Occipital lobe (tissue), 2 donors: ENCODE results near the gene ZFP91. TPM values are rescaled to one million over a fixed set of nuclear protein-coding genes. Genes with fewer than 3 reads are reported as not detected.

Experiments used
- DNase-seq: peaks from one replicate; lab custom pipeline; 2025; lab: John Stamatoyannopoulos, UW
- total RNA-seq: library from RNA; depleted of rRNA; stranded (reverse); fragments of >200 nt; gene quantifications from one replicate; pipeline ENCODE4 v1.2.3, GENCODE V29; 2014

The ZFP91 gene
- total RNA-seq, 1 donor from 2014 or later, result 56.0 TPM

GRCh38 chr11:58628446-58628845, 49.6 kb downstream of the ZFP91 start:
- no peak for DNase-seq

DNA sequence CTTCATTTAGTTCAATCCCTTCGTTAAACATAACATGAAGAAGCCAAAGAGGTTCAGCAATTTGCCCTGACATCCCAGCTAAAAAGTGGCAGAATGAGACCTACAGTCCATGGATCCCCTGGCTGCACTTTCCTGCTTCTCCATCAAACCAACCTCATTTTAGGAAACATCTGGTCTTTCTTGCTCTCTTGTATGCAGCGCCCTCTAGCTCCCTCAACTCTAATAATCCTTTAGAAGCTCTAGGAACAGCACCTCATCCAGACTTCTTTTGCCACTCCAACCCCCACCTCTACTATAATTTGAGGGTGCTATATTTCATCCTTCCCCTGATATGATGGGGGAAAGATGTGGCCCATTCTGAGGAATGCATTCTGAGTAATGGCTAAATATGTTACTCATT, 51.0 kb downstream of the ZFP91 start:
- no peak for DNase-seq

DNA sequence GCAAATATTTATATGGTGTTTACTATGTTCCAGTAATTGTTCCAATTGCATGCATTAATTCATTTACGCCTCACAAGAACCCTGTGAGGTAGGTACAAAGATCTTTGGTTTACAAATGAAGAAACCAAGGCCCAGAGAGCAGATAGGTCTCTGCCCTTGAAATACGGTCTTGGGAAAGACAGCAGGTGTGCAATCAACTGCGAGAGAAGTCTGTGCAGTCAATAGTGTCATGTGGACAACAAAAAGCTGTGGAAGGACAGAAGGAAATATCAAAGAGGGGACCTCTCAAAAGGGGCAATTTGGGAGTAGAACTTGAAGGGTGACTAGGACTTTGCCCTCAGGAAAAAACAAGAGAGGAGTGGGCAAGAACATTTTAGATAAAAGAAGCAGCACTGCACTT, 52.5 kb downstream of the ZFP91 start:
- no peak for DNase-seq

DNA sequence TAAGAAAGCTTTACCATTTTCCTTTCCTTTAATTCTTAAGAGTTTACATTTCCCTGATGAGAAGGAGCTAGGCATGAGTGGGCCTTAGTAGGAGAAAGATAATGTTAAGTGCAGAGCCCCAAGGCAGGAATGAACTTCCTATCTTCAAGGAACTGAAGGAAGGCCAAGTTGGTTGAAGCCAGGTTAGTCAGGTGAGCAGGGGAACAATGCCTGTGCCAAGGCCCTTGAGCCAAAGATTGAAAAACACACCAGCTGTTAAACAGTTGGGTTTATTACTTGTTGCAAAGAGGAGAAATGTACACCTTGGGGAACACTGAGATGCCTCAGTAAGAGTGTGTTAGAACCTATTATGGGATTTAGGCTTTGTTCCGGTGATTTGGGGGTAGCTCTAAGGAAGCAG, 53.6 kb downstream of the ZFP91 start:
- DNase-seq, result no peak

DNA sequence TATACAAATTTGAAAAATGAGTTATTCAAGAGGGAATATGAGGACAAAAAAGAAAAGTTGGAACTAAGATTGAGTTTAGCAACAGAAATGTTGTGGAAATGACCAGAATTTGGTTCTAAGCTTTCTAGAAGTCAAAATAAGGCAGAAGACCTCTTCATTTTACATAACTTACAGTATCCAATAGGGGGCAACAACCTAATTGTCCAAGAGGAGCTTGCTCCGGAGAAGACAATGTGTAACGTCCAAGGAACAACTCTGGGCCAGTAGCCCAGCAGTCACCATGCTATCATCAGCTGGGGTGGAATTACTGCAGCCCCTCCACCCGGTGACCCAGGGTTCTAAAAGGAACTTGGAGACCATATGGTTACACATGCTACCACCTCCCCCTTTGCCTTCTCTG, 57.7 kb downstream of the ZFP91 start:
- no peak for DNase-seq

DNA sequence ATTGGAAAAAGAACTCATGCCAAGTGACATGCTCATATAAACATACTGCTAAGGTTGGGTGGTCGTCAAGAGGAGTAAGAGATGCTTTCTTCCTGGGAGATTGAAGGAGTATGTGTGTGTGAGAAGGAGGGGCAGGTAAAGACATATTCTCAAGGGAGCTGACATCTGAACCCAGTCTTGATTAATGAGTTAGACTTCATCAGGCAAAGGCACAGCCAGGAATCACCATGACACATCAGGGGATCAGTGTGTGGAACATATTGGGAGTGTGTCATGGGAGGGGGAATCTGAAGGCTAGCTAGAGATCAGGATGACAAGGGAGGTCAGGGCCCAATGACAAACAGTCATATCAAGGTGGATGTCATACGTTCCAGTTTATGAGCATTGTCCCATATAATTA, 58.5 kb downstream of the ZFP91 start:
- DNase-seq, result no peak

- no peak for DNase-seq
These were observed 60.2 kb downstream of the ZFP91 start for GRCh38 chr11:58639103-58639502.

- DNase-seq, result no peak
These were observed 60.8 kb downstream of the ZFP91 start for GRCh38 chr11:58639669-58640068.

GRCh38 chr11:58640386-58641023, 61.6 kb downstream of the ZFP91 start:
- no peak for DNase-seq

DNA sequence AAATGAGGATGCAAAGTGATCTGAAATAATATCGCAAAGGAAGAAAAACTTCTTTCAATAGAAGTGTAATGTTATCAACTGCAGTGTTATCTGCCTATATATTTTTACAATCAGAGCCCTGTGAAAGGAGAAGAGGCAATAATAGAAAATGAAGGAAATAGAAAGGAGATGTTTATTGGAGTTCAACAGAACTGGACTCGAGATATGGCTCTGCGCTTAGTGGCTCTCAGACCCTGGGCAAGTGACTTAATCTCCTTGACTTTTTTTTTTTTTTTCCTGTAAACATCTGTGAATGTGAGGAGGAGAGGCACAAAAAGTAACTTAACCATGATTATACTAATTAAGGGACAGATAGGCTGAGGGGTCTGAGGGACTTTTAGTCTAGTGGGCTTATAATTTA, 62.5 kb downstream of the ZFP91 start:
- DNase-seq, result no peak

GRCh38 chr11:58641803-58642581, 63.1 kb downstream of the ZFP91 start:
- no peak for DNase-seq

DNA sequence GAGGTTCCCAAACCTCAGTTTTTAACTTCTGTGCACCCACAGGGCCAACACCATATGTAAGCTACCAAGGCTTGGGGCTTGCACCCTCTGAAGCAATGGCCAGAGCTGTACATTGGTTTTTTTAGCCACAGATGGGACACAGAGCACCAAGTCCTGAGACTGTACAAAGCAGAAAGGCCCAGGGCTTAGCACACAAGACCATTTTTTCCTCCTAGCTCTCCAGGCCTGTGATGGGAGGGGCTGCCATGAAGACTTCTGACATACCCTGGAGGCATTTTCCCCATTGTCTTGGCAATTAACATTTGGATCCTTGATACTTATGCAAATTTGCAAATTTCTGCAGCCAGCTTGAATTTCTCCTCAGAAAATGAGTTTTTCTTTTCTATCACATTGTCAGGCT, 67.0 kb downstream of the ZFP91 start:
- no peak for DNase-seq

DNA sequence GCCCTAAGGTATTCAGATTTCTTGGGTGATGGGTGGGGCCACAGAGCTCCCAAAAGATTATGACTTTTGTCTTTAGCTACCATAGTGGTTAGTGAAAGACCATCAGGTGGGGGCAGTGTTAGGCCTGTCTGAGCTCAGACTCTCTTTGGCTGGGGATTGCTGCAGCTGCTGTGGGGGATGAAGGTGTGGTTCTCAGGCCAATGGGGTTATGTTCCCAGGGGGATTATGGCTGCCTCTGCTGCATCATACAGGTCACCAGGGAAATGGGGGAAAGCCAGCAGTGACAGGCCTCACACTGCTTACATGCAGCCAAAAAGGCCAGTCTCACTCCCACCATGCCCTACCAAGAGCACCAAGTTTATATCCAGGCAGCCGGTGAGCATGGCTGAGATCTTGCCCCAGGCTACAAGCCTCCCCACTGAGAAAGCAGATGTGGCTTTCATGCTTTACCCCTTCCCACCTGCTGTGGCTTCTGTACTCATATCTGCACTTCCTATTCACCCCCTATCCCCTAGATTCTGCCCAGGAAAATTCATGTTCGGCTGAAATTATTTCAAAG, 68.4 kb downstream of the ZFP91 start:
- no peak for DNase-seq

- DNase-seq, result no peak
These were observed 69.0 kb downstream of the ZFP91 start for GRCh38 chr11:58647866-58648265.

- DNase-seq, result no peak
These were observed 70.8 kb downstream of the ZFP91 start for GRCh38 chr11:58649623-58650022.

- DNase-seq, result no peak
These were observed 71.6 kb downstream of the ZFP91 start for GRCh38 chr11:58650496-58650895.

GRCh38 chr11:58652726-58653280, 73.9 kb downstream of the ZFP91 start:
- no peak for DNase-seq

- DNase-seq, result peak; percentile 42
These were observed 75.4 kb downstream of the ZFP91 start for GRCh38 chr11:58654079-58654907.

- DNase-seq, result no peak
These were observed 76.0 kb downstream of the ZFP91 start for GRCh38 chr11:58654908-58655296.

GRCh38 chr11:58656348-58656747, 77.5 kb downstream of the ZFP91 start:
- DNase-seq, result no peak

GRCh38 chr11:58658623-58659022, 79.8 kb downstream of the ZFP91 start:
- no peak for DNase-seq

DNA sequence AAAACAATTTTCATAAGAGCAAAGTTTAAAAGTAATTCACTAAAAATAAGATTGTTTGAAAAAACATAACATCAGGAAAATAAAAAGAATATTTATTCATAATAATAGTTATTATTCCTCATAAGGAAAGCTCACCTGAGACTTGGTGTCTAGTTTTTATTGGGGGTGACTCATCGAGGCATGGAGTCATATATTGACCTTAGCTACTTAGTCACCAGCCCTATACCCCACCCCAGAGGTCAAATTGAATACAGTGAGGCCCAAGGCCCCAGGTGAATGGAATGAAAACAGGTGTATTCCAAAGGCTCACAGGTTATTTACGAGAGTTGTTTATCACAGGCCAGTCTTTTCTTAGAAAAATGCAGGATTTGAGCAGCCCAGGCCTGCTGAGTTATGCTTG, 80.5 kb downstream of the ZFP91 start:
- DNase-seq, result no peak
